Smooth muscle cell of the brain vasculature (primary cell): ENCODE results near the gene OSBPL8.

ENCODE experiments used
- DNase-seq: peaks from one replicate; pipeline ENCODE4 v3.0.0-alpha.2; 2012; ENCODE audit warnings: low read depth, low spot score

The OSBPL8 gene

DNA sequence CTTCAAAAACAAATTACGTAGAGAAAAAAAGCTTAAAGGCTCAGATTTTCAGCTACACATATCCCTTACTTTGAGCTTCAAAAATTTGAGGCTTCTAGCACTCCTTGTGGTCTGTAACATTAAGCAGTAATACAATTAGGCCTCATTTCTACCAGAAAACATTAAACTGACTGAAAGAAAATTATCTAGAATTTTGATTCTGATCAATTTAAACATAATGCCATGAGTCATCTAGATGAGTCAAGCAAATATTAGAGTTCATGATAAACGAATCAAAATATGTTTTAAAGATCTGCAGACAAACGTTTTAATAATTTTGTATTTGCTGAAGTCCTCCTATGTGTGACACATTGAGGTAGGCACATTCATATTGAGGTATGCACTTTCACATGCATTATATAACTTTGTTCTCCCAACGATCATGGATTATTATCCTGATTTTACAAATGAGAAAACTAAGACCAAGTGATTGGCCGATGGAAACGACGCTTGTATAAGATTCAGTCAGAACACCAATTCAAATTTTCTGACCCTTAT lies 4.3 kb downstream of the OSBPL8 start:
- no peak for DNase-seq

DNA sequence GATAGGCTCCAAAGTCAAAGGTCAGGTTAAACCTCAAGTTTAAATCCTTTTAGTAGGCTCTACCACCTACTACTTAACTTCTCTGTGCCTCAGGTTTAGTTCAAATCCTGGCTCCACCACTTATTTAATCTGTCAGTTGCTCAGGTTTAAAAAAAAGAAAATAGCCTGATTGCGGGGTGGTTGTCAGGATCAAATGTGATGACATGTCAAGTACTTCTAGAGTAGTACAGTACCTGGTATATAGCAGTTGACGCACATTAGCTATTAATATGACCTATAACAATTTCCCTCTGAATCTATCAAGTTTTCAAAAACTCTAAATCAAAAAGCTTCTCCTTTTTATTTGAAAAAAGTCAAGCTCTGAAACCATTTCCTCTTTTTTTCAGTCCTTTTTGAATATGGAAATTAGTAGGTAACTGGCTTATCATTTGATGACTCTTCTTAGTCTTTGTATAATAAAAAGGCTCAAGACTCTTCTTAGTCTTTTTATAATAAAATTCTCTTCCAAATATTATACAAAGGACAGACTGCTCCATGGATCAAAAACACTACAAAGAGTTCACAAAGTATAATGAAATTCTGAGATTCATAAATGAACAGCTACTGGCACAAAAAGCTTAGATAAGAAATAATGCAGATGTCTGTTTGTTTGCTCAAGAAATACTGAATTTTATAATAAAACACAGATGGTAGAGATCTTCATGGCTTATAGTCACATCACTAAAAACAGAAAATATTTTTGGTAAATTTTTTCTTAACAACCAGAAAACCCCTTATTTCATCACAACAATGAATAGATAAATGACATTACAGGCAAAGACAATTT lies 5.0 kb downstream of the OSBPL8 start:
- DNase-seq = no peak

DNA sequence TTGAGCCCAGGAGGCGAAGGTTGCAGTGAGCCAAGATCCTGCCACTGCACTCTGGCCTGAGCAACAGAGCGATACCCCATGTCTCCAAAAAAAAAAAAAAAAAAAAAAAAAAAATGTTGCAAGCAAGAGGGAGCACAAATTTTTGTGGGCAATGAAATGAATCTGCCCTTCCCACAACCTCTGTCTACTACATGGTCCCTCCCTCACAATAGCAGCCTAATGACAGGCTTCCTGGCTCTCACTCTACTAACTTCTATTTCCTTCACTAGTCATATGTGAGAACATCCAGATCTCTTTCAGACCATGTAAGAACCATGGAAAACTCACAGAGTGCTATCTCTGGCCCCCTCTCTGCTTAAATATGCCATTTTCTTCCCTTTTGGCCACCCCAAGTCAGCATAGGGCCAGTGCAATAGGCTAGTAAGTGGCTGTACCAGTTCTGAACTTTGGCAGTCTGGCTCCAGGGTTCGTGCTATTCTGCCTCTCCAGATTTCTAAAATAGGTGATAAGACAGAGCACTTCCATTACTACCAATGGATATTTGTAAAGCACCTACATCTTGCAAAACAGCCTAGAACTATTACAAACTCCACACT lies 7.1 kb downstream of the OSBPL8 start:
- DNase-seq = no peak

DNA sequence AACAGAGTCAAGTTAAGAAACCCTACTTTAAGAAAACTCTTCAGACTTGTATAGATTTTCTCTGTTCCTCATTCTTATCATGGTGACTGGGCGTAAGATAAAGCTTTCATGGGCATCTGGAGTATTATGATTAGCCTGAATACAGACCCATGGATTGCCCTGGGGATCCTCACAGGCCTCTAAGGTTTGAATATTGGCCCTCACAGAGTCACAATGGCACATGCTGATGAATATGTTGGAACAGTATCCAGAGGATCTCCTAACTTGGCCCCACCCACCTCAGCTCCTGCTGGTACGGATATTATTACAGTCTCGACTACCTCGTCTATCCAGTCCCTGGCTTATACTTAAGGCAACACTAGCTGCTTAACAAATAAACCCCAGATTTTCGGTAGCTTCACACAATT lies 8.1 kb downstream of the OSBPL8 start:
- DNase-seq = no peak

DNA sequence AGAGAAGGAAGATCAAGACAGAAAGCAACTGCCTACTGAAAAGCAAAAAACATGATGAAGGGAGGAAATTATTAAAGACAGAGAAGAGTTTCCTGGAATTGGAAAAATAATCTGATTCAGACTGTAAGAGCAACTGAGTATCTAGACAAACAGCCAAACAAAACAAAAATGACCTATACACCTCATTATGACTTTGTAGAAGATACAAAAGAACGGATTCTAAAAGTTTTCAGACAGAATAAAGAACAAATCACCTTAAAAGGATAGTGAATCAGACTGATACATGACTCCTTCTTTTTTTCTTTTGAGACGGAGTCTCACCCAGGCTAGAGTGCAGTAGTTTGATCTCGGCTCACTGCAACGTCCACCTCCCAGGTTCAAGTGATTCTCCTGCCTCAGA lies 10.4 kb downstream of the OSBPL8 start:
- no peak for DNase-seq

DNA sequence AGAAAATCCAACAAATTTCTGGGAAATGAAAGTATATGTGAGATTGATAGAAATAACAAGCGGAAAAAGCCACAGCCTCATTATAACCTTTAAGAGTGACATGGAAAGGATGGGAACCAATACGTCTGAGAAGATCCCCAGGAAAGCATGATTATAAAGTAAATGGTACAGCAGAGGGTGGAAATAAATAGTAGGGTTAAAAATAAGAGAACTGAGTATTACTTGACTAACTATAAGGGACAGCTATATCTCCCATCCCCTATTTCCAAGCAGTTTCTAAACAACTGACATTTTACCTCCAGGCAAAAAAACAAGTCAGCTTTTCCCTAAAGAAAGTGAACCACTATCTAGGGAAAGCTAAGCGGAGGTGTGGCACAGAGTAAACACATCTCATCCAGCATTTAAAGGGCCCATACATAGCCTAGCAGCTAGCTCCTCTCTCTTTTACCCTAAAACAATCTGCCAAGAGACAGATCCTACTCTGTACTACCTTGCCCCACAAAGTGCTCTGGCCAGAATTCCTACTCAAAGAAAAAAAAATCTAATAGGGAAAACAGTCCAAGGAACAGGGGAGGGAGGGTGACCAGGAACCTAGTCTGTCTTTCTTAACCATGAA lies 11.2 kb downstream of the OSBPL8 start:
- no peak for DNase-seq

DNA sequence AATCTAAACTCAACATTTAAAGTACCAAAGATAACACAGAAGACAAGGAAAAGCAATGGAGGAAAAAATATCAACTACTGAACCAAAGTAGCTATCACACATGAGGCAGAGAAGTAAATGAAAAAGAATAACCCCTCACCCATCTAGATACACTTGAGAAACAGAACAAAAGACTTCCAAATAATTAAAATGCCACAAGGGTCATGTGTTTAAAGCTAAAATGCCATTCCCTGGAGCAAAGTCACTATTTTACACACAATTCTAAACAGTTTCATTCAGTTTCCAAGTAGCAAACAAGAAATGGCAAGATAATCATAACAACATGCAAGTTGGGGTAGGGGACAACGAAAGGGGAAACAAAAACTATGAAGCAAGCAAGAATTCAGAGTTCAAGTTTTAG lies 12.0 kb downstream of the OSBPL8 start:
- no peak for DNase-seq

DNA sequence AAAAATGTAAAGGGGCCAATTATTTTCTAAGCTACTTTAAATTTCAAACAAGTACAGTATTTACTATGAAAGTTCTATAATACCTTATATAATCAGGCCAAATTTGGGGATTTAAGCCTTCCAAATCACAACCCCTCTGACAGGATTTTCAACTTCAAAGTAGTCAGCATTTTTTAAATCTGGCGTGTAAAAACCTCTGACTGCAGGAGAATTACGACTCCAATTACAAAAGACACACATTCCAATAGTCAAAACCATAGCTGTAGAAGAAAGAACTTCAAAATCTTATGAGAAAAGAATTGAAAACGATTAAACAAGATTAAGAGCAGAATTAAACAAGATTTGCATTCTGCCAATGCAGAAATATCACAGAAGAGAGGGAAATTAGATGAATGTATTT lies 12.7 kb downstream of the OSBPL8 start:
- no peak for DNase-seq

DNA sequence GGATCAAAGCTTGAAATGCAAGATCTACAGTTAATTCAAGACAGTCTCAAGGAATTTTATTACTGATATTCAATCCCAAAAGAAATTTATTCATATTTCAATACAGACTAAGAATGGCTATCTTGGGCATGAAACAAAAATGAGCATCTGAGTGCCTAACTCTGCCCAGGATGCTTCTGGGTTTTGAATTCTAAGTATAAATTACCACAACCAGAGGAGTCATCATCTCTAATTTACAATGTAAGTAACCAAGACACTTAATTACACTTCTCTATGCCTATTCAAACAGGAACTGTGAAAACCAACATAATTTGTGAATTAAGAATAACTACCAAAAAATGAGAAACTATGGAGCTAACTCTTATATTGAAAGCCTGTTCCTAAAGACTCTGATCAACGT lies 14.1 kb downstream of the OSBPL8 start:
- DNase-seq = no peak

DNA sequence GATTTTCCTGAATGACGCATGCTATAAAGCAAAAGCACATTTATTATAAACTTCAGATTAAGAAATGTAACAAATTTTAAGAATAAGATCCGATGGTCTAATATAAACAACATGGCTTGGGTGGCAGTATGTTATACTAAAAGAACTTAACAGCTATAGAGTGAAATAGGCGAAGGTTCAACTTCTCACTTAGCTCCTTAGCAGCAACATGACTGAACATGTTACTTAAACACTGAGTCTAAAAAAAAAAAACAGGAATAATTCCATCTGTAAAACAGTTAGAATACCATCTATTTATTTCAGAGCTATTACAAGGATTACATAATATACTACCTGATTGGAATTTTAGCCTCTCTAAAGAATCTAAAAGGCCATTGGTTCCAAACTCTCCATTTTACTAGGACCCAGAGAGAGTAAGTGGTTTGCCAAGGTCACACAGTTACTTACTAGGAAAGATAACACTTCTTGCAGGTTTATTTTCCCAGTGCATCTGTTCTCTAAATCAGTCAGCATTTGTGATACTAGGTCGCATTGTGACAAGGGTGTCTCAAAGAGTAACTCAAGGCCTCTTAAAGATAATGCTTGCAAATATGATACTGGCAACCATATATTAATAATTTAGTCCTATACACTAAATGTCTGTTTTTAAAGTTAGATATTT lies 14.8 kb downstream of the OSBPL8 start:
- DNase-seq = no peak

DNA sequence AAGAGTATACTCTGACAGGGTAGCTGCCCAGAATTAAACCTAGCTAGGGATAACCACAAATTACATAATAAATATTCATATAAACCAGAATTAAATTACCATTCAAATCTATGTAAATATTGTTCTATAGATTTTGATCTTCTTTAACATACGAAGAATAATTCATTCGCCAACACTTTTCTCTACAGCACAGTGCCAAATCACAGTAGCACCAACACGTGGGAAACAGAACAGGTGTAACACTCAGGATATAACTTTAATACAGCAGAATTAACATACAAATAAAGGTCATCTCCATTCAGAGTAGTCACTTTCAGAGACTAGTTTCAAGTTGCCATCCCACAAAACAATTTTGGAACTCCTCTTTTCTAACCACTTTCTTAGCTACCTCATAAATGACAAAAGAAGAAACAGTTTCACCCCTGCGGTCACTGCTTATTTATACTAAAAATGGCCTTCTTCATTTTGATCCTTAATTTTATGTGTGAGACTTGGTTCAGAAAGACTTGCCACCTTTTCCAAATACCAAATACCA lies 15.7 kb downstream of the OSBPL8 start:
- DNase-seq = no peak

DNA sequence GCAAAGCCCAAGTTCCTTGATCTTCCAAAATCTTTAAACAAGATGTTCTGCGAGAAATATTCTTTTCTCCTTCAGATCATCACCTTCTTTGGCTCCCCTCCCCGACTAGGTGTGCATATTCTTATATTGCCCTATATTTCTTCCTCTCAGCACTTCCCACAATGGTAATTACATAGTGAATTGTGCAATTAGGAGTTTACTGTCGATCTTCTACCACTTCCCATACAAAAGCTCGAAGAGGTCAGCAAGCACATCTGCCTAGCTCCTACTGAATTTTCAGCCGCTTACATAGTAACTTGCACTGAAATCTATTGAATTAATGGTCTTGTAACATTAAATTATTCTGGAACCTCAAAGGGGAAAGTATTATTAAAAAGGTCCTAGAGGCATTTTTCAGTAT lies 16.7 kb downstream of the OSBPL8 start:
- DNase-seq = no peak

DNA sequence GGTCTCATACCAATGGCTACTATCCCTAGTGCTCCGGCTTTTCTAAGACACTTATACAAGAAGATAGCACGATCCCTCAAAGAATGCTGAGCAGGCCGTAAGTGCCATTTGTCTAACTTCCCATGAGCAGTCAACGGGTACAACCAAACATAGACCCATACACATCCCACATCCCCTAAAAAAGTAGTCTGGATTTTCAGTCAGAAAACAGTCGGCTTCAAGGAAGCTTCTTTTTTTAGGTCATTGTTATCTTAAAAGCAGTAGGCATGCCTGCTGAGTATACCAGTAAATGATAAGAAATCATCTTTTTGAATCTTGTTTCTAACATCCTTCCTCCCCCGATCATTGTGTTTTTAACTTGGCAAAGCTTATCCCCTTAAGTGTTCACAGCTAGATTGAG lies 19.8 kb downstream of the OSBPL8 start:
- DNase-seq = no peak

DNA sequence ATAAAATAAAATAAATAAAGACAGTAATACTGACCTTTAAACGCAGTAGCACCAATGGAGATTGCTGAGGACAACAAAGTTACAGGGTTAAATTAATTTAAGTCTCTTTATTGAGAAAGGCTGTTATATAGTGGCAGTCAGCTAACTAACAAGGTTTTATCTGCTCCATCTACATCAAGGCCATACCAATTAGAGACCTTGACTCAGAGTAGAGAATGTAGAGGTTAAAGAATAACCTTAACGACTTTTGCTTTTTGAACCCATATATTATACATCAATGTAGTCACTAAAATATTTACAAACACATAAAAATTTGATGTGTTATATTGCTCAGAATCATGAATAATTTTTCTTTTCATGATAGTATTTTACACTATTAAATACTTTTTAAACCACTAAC lies 21.6 kb downstream of the OSBPL8 start:
- no peak for DNase-seq

DNA sequence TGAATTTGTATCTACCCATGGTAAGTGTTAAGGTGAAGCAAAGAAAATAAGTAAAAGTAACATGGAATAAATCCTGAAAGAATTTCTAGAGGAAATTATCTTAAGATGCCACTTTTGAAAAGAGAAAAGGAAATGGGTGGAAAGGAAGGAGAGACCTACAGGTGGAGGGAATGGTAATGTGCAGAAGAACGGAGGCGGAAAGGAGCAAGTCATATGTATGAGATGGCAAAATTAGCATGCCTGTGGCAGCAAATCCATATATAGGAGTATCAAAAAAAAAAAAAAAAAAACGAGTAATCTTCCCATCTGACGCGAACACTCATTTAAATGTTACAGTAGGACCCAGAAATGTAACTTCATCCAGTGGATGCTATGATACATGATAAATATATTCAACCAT lies 23.0 kb downstream of the OSBPL8 start:
- no peak for DNase-seq

DNA sequence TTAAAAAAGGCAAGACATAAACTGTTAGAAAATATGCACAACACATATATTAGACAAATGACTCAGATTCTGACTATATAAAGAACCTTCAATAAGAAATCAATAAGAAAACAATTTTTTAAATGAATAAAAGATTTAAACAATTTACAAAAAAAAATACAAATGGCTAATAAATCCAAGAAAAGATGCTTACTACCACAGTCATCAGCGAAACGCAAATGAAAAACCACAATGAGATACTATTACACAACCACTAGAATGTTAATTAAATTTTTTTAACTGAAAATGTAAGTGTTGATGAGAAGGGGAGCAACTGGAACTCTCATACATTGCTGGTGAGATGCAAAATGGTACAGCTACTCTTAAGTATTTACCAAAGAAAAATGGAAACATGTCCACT lies 24.4 kb downstream of the OSBPL8 start:
- DNase-seq = no peak

DNA sequence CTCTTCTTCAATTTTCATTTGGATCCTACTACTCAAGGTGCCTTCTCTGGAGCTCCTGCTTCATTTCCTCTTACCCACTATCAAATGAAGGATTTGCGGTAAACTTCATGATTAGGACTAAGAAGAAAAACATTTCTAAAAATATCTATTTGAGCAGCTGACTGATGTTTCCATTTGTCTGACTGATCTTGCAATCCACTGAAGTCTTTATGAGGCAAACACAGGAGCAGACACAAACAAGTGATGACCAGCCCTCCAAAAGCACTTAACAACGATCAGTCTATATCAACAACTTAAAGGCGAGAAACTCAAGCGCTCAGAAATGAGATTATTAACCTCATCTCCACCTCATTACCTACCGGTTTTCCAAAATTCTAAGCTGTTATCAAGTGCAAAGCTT lies 26.2 kb downstream of the OSBPL8 start:
- no peak for DNase-seq

DNA sequence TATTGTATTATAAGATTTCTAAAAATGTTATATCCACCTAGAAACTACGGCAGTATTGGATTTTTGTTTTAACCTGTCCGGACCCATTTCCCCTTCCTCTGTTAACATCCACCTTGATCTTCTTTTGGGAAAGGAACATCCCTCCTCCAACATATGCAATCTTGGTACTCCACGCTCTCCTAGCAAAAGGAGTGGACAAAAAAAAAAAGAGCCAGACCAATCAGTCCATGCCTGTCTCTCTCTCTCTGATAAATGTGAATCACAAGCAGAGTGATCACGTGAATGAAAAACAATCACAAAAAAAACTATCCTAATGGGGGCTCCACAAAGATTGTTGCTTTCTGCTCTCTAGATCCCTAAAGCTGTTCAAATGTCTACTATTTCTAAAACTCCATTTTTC lies 27.1 kb downstream of the OSBPL8 start:
- DNase-seq = no peak

DNA sequence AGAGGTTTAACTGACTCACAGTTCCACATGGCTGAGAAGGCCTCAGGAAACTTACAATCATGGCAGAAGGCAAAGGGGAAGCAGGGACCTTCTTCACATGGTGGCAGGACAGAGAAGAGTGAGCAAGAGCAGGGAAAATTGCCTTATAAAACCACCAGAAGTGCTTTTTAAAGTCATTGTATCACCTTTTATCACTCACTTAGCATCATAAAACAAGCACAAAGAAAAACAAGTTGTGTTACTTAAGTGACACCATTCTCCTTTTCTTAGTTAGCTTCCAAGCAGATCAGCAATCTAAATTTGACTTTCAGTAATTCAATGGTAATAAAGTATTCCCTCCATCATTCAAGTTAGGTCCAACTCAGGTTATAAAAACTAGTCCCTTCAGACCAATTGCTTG lies 28.5 kb downstream of the OSBPL8 start:
- no peak for DNase-seq

DNA sequence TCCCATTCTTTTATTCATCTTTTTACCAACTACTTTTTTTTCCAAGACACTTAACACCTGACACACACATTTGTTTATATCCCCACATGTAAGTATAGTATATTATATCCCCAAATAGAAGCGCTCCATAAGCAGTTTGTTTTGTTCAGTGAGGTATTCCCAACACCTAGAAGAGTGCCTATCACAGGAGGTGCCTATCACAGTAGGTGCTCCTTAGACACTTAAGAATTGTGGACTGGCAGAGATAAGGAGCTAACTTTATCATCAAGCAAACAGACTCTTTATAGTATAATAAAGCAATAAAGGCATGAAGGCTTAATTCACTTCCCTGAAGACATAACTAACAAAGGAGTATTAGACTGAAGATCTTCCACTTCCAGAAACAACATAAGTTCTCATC lies 29.1 kb downstream of the OSBPL8 start:
- DNase-seq = no peak

DNA sequence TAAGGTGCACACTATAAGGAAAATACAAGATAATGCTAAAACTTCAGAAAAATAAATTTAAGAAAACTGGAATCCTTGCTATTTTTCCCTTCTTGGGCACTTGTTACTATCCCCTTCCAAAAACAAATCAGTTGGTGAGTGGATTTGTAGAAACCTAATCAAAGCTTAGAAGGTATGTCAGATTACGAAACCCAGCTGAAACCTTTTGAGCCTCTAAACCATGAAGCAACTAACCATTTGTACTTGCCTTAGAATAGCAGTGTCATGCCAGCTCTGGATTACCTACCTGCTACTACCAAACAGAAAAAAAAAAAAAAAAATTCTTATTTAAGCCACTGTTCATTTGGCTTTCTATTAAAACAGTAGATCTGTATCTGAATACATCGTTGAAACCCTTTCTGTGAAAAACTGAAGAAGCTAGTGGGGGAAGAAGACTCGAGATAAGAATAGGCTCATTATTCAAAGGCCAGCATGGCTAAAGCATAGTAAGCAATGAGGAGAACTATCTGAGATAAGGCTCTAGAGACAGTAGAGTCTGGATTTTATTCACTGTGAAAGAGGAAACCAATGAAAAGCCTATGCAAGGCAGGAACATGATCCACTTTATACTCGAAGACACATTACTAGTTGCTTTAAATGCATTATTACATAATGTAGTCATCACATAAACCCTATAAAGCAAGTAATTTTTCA lies 30.2 kb downstream of the OSBPL8 start:
- DNase-seq = no peak

DNA sequence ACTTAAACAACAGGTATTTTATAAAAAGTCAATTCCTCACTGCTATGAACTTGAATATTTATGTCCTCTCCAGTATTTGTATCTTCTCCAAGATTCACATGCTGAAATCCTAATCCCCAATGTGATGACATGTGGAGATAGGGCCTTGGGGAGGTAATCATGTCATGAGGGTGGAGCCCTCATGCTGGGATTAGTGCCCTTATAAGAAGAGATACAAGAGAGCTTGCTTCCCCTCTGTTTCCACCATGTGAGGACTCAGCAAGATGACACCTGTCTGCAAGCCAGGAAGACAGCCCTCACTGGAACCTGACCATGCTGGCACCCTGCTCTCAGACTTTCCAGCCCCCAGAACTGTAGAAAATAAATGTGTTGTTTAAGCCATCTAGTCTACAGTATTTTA lies 36.2 kb downstream of the OSBPL8 start:
- no peak for DNase-seq
